ENCODE measurements around the gene LGI2.

LGI2 gene

DNA sequence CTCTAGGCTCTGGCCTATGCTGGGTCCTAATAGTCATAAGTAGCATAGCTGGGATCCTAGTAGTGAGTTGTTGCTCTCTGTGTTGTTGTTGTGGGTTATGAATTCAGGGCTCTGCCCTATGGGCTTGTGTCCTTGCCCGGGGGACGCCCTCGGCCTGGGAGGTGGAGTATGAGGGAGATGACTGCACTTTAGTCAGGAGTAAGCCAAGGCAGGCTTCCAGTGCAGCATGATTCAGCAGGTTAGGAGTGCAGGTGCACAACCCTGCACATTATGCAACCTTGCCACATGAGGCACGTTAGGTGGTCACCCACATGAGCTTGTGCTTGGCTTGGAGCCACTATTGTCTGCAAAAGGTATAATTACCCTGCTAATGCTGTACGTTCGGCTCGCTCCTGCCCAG, 59.6 kb downstream of the LGI2 start:
- H3K27me3 Mint-ChIP-seq (ENCODE audit: low read depth, poor library complexity): peaks cover 16% of the 10 kb centered on the region

GRCh38 chr4:24970635-24971034, 60.1 kb downstream of the LGI2 start:
- H3K27me3 Mint-ChIP-seq (ENCODE audit: low read depth, poor library complexity): peaks cover 11% of the 10 kb centered on the region
- TF ChIP-seq CTCF (IDR thresholded peaks at IDR 0.05): no peak

More for the DNA sequence above, 59.6 kb downstream of the LGI2 start:
- Mint-ChIP-seq H3K4me1 (peaks cover 18% of the 10 kb centered on the region), H3K36me3 (ENCODE audit: low read depth) (no peaks in the 10 kb centered on the region), H3K27ac (no peak overlapping the region), H3K9me3 (peaks cover 9% of the 10 kb centered on the region), H3K4me3 (no peak overlapping the region)
- no peak for TF ChIP-seq CTCF (IDR thresholded peaks at IDR 0.05)
- no peak for DNase-seq

DNA sequence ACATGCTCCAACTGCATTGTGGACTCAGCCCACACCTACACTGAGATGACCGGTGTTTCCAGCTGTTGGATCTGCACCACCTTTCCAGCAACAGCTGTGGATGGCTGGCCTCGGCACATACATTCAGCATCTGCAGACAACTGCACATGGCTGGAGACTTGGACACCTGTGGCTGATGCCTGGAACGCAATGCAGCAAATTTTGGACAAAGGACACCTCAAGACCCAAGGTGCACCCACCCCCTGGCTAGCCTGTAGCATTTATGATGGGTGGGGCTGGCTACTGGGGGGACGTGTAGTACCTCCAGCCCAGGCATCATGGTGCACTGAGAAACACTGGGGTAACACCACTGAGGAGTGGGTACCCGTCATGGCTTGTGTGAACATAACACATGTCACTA, 60.6 kb downstream of the LGI2 start:
- Mint-ChIP-seq H3K27ac (no peak overlapping the region), H3K4me3 (no peak overlapping the region), H3K4me1 (peaks cover 18% of the 10 kb centered on the region), H3K36me3 (ENCODE audit: low read depth) (no peaks in the 10 kb centered on the region), H3K27me3 (ENCODE audit: low read depth, poor library complexity) (peaks cover 10% of the 10 kb centered on the region), H3K9me3 (peaks cover 19% of the 10 kb centered on the region)
- no peak for DNase-seq
- TF ChIP-seq CTCF (IDR thresholded peaks at IDR 0.05): no peak

More at GRCh38 chr4:24970635-24971034, 60.1 kb downstream of the LGI2 start:
- Mint-ChIP-seq H3K4me1 (peaks cover 18% of the 10 kb centered on the region), H3K36me3 (ENCODE audit: low read depth) (no peaks in the 10 kb centered on the region), H3K4me3 (no peak overlapping the region), H3K27ac (no peak overlapping the region), H3K9me3 (peaks cover 15% of the 10 kb centered on the region)
- no peak for DNase-seq

DNA sequence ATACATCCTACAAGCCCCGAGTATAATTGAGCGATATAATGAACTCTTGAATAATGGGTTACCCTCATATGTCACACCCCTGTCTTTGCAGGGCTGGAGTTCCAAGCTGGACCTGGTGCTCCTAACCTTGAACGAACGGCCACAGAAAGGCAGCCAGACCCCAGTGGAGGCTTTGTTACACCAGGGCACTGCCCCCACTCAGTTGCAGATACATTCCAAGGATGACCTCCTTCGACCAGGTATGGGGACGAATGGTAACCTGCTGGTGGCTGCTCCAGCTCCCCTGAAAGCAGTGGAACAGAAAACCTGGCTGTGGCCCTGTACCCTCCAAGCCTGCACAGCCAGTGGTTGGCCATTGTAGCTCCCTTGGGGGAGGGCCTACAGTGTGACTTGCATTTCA, 61.3 kb downstream of the LGI2 start:
- H3K4me3 Mint-ChIP-seq: no peak overlapping the region
- H3K27me3 Mint-ChIP-seq (ENCODE audit: low read depth, poor library complexity): peaks cover 8% of the 10 kb centered on the region
- TF ChIP-seq CTCF (IDR thresholded peaks at IDR 0.05): no peak
- peaks cover 14% of the 10 kb centered on the region for H3K4me1 Mint-ChIP-seq
- no peak overlapping the region for H3K27ac Mint-ChIP-seq
- no peak for DNase-seq
- H3K36me3 Mint-ChIP-seq (ENCODE audit: low read depth): peaks cover 7% of the 10 kb centered on the region
- peaks cover 26% of the 10 kb centered on the region for H3K9me3 Mint-ChIP-seq

- Mint-ChIP-seq H3K36me3 (ENCODE audit: low read depth) (peaks cover 8% of the 10 kb centered on the region), H3K27ac (no peak overlapping the region), H3K27me3 (ENCODE audit: low read depth, poor library complexity) (peaks cover 3% of the 10 kb centered on the region), H3K4me1 (peaks cover 9% of the 10 kb centered on the region), H3K4me3 (no peak overlapping the region), H3K9me3 (peaks cover 31% of the 10 kb centered on the region)
- TF ChIP-seq CTCF (IDR thresholded peaks at IDR 0.05): no peak
- DNase-seq: no peak
These were observed 61.8 kb downstream of the LGI2 start for GRCh38 chr4:24968992-24969391.

GRCh38 chr4:24968278-24968677, 62.5 kb downstream of the LGI2 start:
- DNase-seq: no peak
- TF ChIP-seq CTCF (IDR thresholded peaks at IDR 0.05): no peak

More at GRCh38 chr4:24968278-24968677, 62.5 kb downstream of the LGI2 start:
- H3K9me3 Mint-ChIP-seq: peaks cover 38% of the 10 kb centered on the region
- H3K36me3 Mint-ChIP-seq (ENCODE audit: low read depth): peaks cover 8% of the 10 kb centered on the region
- no peak overlapping the region for H3K27ac Mint-ChIP-seq
- H3K27me3 Mint-ChIP-seq (ENCODE audit: low read depth, poor library complexity): peaks cover 3% of the 10 kb centered on the region
- H3K4me3 Mint-ChIP-seq: no peak overlapping the region
- H3K4me1 Mint-ChIP-seq: peaks cover 2% of the 10 kb centered on the region

All from nephron progenitor cell (in vitro differentiated cells).